GM18909 (cell line): ENCODE data around the gene MAPK8.

Experiments used
- ATAC-seq: cut with Tn5 transposase; IDR thresholded peaks from one replicate; pipeline ENCODE4 v1.9.1; 2021; ENCODE audit warnings: mild to moderate bottlenecking; ENCODE audit not compliant: unreplicated experiment, poor library complexity

The MAPK8 gene

DNA sequence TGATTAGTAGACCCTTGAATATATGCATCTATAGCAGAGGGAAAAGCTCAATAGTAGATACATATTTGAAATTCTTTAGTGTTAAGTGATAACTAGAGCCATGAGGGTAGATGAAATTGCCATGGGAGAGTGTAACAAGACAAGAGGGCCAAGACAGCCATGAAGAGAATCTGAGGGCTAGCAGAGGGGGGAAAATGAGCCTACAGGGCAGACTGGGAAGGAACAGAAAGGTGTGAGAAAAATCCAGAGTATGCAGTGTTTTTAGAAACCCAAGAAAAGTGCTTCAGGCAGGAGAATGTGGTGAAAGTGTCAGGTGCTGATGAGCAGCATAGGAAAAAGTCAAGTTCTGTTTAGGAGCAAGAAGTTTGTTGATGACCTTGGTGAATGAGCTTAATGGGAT, 63.0 kb downstream of the MAPK8 start:
- ATAC-seq: no peak

DNA sequence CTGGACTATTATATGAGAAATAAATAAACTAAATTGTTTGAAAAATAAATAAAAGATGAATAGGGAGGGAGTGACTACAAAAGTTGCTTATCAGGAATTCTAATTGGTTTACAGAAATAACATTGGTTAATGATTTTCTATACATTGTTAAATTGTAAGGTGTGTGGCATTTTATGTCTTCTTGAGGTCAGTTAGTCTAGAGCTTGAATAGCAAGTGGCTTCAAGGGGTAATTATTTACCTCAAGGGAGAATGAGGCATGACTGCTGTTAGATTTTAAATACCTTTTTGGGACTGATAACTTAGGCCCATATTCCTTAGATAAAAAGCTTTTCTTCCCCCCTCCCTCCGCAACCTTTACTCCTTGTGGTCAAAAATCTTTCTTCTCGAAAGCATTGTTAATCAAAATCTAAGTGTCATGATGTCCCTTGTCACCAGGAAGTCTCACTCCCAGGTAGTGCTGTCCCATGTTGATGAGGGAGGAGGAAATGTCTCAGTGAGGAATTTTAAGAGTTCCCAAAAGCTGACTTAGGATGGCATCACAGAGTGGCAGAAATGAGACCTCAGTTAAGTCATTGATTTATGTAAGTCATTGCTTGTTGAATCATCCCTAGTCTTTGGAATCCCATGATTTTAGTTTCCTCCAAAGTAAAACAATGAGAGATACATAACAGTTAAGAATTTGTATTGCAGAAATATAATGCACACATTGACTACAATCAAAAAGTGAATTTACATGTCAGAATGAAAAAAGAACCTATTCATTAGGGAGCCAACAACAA, 71.5 kb downstream of the MAPK8 start:
- no peak for ATAC-seq

DNA sequence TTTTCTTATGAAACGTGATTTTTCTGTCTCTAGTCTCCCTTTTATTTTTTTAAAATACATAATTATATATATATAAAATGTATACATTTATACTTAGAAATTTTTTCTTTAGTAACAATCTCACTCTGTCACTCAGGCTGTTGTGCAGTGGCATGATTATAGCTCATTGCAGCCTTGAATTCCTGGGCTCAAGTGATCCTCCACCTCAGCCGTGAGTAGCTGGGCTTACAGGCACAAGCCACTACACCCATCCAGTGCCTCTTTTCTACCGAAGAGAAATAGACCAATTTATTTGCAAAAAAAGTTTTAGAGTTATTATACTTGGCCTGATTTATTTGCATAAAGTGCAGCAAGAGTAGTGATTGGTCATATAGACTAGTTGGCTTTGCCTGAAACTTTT, 72.2 kb downstream of the MAPK8 start:
- no peak for ATAC-seq

DNA sequence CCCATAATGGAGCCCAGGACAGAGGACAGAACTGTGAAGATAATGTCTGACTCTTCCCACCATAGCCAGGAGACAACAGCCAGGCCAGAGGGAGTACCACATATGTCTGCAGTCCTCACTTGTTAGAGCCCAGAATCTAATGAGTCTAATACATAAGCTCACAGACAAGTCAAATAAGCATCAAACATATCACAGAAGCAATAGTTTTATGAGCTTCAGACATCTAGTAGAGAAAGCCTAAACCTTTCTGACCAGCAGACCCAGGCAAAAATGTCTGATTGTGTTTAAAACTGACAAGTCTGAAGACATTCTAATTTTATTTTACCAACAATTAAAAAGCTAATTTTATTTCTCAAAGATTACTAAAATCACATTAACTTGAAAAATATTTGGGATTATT, 75.5 kb downstream of the MAPK8 start:
- no peak for ATAC-seq

DNA sequence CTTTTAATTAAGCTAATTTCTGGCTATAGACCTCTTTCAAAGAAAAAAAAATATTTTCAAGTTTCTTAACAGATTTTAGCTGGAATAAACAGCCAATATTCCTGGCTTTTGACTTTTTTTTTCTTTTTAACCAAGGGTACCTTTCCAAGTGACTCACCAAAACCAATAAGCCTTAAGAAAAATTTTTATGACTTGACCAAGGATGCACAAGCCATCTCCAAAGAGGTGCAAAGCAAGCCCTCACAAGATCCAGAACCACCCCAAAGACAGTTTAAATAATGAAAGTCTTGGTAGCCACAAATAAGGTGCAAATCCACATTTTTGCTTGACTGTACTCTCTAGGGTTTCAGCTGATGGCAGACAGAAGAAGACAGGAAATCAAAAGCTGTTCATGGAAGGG, 76.5 kb downstream of the MAPK8 start:
- ATAC-seq: no peak

DNA sequence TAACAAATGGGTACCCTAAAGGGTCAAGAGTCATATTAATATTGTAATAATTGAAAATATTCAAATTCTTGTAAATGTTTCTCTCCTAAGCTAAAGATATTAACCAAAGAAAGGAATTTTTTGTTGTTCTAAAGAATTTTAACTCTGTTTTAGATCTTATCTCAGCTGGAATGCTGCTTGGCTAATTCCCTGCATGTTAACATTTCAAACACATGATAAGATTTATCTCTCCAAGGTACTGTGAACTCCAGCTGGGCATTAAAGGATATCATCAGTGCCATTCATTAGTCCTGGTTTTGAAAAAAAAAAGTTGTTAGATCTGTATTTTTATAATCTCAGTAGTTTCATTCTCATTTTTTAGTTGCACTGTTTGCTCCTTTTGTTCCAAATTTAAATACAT, 76.9 kb downstream of the MAPK8 start:
- no peak for ATAC-seq

DNA sequence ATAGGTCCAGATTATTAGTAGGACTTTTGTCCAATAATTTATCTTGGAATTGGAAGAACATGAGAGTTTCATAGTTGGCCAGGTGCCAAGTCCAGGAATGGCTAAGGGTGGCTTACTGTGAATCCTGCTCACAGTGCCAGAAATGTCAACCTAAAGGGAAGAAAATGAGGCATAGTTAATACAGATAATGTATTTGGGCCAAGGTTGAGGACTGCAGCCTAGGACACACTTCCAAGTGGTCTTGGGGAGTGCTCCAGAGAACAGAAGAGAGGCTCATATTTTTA, 78.2 kb downstream of the MAPK8 start:
- no peak for ATAC-seq

DNA sequence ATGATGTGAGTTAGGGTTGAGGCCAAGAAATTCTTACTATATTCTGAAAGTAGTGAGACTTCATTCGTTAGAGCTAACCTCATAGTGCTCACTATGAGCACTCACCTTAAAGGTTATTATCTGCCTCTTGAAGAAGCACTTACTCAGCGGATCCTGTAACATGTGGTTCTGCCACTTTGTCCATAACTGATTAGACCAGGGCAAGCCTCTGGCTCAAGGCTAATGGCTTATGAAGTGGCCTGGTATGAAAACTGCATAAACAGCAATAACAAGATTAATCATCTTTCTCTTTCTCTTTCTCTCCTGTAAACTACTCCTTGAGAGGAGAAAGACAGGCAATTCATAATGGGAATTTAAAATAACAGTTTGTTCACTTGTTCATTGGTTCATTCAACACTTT, 82.8 kb downstream of the MAPK8 start:
- ATAC-seq: no peak

DNA sequence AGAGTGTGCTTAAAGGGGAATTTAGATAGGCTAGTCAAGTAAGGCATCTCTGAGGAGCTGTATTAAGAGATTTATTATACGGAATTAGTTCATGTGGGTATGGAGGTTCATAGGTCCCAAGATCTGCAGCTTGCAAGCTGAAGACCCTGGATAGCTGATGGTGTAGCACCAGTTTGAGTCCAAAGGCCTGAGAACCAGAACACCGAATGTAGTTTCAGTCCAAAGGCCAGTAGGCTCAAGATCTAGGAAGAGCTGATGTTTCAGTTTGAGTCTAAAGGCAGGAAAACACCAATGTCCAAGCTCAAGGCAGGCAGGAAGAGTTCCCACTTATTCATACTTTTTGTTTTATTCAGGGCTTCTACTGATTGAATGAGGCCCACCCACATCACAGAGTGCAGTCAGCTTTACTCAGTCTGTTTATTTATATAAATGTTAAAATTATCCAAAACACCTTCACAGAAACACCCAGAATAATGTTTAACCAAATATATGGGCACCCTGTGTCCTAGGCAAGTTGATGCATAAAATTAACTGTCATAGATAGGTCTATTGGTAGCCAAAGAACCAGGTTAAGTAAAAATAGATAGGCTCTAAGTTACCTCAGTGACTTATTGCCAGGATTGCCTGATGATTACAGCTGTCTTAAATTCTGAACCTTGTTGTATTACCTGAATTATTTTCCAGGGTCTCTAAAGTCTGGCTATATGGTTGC, 83.5 kb downstream of the MAPK8 start:
- ATAC-seq: no peak

DNA sequence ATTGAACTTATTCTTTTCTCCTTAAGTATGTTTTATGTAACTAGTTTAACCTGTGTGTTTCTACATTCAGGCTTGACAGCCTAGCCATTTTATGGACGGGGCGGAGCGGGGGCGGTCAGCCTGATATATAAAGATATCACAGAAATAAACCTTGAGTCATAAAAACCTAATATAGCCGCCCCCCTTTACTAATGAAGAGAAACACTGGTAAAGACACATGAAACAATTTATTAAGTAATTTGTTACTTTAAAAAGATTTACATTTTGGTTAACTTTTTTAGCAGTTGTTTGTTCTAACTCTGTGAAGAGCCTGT, 84.0 kb downstream of the MAPK8 start:
- no peak for ATAC-seq

DNA sequence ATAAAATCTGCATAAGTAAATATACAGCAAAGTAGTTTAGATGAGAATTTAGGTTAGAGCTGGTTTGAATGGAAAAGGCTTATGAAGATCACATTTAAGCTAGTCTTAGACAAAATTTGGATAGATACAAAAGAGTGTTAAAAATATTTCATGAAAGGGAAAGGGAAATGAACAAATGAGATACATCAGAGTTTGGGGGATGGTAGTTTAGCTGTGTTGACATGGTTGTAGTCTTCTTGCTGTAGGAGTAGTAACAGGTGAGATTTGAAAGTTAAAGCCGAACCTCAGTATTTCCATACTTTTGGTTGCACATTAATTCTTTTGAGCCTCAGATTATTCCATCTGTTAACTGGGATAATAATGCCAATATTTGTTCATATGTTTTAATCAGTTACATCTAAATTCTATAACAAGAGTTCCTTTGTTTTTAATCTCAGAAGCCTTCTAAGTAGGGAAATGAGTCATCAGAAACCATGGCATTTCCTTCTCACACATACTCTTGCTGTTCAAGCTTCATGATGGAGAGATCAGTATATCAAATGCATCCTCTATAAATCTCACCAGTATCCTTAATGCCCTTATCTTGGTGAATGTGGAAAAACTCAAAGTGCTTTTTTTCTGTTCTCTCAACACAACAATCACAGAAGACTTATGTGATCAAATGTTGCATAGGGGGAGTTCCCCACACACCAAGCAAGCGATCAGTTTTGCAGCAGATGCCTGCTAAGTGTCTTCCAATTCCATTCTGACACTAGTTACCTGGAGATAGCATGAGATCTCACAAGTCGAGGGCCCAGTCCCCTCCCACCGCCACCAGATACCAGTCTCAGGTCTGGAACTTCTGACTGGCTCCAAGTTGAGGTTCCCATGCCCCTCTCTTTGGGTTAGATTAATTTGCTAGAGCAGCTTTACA, 84.7 kb downstream of the MAPK8 start:
- ATAC-seq: peak; percentile 62

DNA sequence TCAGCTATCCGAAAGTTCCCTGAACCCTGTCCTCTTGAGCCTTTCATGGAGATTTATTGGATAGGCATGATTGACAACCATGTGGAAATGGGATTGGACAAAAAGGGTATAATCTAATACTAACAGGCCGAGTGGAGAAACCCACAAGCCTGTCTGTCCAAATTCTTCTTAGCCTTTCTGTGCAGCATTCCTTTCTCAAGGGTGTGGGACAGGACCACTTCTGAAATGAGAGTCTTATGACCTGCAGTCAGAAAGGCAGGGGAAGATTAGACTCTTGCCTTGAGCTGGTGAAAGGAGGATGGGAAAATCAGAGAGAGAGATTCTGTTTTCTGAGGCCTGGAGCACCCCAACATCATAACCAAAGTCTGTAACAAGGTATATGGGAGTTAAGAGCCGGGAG, 85.5 kb downstream of the MAPK8 start:
- ATAC-seq: no peak

DNA sequence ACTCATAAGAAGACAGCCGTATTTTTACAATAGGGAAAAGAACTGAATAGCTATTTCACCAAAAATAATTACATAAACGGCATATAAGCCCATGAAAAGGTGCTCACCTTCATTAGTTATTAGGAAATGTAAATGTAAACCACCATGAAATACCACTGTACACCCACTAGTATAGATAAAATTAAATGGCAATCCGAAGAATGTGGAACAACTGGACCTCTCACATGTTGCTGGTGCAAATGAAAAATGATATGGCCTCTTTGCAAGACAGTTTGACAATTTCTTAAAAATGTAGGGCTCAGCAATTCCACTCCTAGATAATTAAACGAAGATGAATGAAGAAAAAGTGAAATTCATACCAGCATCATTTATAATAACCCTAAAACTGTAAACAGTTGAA, 91.8 kb downstream of the MAPK8 start:
- no peak for ATAC-seq

DNA sequence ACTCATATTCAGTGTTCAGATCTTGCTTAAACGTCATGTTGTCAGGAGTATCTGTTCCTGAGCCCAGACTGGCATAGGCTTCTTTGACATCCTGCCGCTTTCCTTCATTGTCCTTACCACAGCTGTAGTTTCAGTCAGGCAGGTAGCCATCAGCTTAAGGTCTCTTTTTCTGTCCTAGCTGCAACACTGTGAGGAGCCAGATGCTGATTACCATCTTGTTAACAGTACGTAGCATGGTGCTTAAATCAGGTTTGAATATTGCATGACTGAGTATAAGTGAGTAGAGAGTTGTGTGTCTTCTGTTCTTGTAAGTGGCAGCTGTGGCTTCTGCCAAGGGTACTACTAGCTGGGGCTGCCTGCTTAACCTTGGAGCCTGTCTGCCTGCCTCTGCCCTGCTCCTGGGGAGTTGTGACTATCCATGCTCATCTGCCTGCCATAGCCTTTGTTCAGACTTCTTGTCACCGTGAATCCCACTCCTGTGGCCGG, 92.6 kb downstream of the MAPK8 start:
- ATAC-seq: no peak

DNA sequence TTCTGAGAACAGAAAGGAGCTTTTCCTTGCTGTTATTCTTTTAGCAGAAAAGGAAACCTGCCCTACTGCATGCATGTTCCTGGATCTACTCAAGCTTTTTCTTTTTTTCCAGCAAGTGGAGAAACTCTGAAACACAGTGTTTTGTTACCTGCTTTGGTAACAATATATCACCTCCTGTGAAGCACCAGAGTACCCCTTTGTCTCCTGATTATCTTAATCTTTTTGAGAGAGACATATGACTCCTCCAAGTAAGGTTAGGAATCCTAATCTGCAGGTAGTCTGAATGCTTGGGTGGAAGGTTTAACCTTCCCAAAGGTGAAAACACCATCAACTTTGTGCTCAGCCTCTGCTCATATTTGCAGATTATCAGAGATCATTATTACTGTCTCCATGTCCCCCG, 93.1 kb downstream of the MAPK8 start:
- ATAC-seq: no peak

DNA sequence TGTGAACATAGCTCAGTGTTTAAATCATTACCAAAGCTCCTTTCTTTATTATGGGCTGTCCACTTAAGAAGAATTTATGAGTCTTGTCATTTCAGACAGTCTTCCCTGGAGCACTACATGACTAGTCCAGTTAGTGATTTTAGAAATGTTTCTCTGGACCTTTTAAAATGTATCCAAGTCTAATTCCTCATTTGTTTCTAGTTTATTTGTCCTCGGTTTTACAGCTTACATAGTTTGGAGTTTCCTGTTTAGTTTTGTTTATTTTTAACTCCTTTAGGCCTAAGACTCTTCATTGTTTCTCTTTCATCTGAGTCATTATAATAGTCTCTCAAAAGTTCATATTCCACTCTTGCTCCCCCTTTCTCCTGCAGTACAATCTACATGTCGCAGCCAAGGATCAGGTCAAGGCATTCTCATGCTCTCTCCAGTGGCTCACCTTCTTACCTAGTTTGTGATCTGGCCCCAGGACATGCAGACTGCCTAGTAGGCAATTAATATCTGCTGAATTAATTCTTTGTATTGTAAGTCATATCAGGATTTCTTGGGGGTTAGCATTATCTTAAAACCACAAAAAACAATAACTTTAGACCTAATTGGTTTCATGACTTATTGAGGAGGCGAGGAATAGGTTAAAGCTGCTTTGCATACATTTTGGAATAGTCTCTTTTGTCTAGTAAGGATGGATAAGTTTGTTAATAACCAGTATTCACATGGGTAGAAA, 93.8 kb downstream of the MAPK8 start:
- ATAC-seq: no peak

DNA sequence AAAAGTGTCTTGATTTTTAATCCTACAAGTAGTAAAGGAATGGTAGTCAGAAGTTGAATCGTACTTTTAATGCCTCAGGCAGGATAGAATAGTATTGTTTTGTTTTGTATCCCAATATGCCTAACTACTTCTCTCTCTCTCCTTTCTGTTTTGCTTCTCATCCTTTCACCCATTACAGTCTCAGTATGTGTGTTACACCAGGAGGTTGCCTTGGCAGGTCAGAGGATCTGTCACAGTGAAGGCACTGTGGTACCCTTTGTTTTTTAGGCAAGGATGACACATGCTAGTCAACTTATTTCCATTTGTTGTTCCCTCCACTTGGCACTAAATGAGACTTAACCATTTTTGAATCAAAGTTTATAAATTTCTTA, 94.4 kb downstream of the MAPK8 start:
- no peak for ATAC-seq

DNA sequence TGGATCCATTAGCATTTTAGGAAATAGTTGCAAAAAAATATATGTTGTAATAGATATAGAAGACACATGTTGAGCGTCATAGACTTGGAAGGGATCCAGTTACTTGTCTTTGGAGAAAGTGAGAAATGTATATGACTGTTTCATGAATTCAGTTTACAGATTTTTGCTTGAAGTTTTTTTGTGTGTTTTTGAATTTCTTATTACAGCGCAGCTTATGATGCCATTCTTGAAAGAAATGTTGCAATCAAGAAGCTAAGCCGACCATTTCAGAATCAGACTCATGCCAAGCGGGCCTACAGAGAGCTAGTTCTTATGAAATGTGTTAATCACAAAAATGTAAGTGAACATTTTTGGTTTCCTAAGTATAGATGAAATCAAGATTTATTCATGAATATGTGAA, 98.2 kb downstream of the MAPK8 start:
- ATAC-seq: no peak

DNA sequence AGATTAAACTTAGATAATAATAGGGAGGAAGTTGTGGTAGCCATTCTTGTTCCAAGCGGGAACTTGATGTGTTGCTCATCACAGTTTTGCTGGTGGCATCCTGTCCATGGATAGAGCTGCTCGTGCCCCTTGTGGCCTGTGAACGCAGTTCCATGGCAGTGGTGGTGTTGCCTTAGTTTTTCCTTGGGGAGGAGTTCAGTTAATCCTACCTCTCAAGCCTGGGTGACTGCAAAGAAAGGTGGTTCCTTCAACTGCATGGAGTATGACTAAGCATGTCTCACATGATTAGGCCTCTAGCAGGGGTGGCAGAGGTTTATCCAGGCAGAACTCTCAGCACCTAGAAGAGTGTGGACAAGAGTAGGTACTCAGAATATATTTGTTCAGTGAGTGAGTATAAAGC, 99.7 kb downstream of the MAPK8 start:
- no peak for ATAC-seq

DNA sequence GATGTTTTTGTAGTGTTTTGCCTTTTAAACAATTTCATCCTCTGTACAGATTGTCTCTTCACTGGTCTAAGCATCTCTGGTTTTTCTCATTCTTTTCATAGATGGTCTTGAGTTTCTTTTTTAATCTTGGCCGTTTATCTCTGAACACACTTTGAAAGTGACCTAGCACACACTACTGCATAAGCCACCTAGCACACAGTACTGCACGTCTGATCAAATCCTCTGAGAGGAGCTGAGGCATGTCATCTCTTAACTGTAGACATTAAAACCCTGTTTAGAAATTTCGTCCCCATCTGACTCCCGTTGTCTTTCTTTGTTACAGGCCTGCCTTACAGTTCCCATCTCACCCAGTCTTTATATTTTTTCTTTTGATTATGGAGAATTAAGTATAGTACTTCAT, 100.2 kb downstream of the MAPK8 start:
- no peak for ATAC-seq

DNA sequence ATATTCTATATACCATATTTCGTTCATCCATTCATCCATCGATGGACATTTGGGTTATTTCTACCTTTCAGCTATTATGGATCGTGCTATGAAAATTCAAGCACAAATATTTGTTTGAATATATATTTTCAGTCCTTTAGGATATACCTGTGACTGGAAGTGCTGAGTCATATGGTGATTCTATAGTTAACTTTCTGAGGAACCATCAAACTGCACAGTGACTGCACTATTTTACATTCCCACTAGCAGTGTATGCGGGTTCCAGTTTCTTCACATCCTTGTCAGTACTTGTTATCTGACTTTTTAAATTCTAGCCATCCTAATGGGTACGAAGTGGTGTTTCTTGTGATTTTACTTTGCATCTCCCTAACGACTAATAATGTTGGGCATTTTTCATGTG, 104.0 kb downstream of the MAPK8 start:
- ATAC-seq: no peak
